ACC112 (cell line): ENCODE data around the gene PARP8.
"Not testable (repeated sequence)": the region's sequence is repeated elsewhere in the genome, so short reads cannot be mapped to it uniquely, and the experiment has no call there.

Source experiments
- H2AFZ ChIP-seq: fragments of 200-600 bp; sonication (generic); one replicate; pipeline ENCODE4 v1.6.0; 2017; ENCODE audit warnings: antibody characterized with exemption, low read length; ENCODE audit not compliant: unreplicated experiment
- H3K27ac ChIP-seq: fragments of 200-600 bp; sonication (generic); 2 replicates; pipeline ENCODE4 v1.5.1; 2014; ENCODE audit warnings: low read depth, mild to moderate bottlenecking, antibody characterized with exemption, low read length, moderate library complexity
- H3K27me3 ChIP-seq: fragments of 200-600 bp; sonication (generic); 2 replicates; pipeline ENCODE4 v1.6.1; 2014; ENCODE audit warnings: mild to moderate bottlenecking, antibody characterized with exemption, low read length, moderate library complexity, mixed read lengths; ENCODE audit not compliant: insufficient read depth
- H3K36me3 ChIP-seq: fragments of 200-600 bp; sonication (generic); 2 replicates; pipeline ENCODE4 v1.6.1; 2016; ENCODE audit warnings: mild to moderate bottlenecking, antibody characterized with exemption, low read length, moderate library complexity, mixed read lengths; ENCODE audit not compliant: insufficient read depth
- H3K4me1 ChIP-seq: fragments of 200-600 bp; sonication (generic); one replicate; pipeline ENCODE4 v1.6.1; 2016; ENCODE audit warnings: low read length, mixed read lengths; ENCODE audit not compliant: insufficient read depth, unreplicated experiment, control insufficient read depth
- H3K4me3 ChIP-seq: fragments of 200-600 bp; sonication (generic); 2 replicates; pipeline ENCODE4 v1.5.1; 2014; ENCODE audit warnings: mild to moderate bottlenecking, low read depth, low read length
- H3K79me2 ChIP-seq: fragments of 200-600 bp; sonication (generic); one replicate; pipeline ENCODE4 v1.6.0; 2016; ENCODE audit warnings: low read length; ENCODE audit not compliant: control insufficient read depth, unreplicated experiment, insufficient read depth

The PARP8 gene

DNA sequence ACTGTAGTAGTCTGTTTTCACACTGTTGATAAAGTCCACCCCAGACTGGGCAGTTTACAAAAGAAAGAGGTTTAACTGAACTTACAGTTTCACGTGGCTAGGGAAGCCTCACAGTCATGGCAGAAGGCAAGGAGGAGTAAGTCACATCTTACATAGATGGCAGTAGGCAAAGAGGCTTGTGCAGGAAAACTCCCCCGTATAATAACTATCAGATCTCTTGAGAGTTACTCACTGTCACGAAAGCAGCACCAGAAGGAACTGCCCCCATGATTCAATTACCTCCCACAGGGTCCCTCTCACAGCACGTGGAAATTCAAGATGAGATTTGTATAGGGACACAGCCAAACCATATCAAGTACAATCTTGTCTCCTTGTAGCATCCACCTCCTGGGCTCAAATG is 21.1 kb downstream of the PARP8 start:
- Histone ChIP-seq H3K36me3 (no peaks in the 10 kb centered on the region), H3K27ac (no peak overlapping the region), H3K4me1 (no peaks in the 10 kb centered on the region), H2AFZ (no peak overlapping the region), H3K27me3 (no peaks in the 10 kb centered on the region), H3K79me2 (peaks cover 4% of the 10 kb centered on the region), H3K4me3 (no peak overlapping the region)

DNA sequence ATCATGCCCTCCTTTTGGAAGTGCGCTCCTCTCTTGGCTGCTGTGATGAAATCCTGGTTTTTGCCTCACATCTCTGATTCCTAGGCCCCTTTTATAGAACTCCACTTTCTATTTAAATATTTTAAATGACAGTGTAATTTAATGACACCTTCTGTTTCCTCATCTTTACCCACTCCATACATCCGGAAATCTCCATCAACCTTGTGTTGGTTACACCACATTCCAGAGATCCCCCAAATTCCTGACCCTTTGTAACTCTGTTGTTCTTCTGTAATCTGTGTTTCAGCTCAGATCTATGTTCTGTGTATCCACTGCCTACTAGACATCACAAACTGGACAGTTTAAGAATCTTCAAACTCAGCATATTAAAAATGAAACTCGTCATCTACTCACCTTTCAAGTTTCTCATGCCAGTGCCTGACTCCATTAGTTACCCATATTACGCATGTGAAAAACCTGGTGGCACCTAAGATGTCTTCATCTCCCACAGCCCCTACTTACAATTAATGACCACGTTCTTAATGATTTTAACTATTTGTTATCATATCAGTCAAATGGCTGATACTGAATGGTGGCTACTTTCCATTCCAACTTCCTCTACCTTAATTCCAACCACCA is 25.1 kb downstream of the PARP8 start:
- Histone ChIP-seq H2AFZ (no peak overlapping the region), H3K27me3 (no peaks in the 10 kb centered on the region), H3K4me3 (no peak overlapping the region), H3K36me3 (no peaks in the 10 kb centered on the region), H3K4me1 (no peaks in the 10 kb centered on the region), H3K79me2 (peaks cover 3% of the 10 kb centered on the region), H3K27ac (no peak overlapping the region)

DNA sequence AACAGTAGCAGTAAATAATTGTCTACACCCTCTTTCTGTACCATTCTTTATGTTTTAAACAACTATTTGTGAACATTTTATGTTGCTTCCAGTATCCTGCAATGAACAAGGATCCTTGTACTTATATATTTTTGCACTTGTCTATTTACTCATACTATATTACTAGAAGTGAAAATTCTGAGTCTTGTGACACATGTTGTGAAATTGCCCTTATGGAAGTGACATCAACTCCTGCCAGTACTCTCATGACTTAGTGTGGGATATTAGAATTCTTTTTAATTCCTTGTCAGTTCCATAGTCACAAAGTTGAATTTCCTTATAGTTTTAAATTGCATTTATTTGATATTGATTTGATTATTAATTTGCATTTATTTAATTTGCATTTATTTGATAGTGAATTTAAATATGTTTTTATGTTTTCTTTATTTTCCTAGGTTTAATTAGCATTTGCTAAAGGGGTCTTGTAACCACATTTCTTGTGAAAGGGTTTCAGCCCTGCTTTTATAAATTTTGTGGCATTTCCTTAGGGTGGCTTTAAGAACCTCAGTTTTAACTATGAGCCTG is 27.7 kb downstream of the PARP8 start:
- H2AFZ ChIP-seq = no peak overlapping the region
- H3K4me1 ChIP-seq = no peaks in the 10 kb centered on the region
- H3K27me3 ChIP-seq = no peaks in the 10 kb centered on the region
- no peak overlapping the region for H3K4me3 ChIP-seq
- H3K79me2 ChIP-seq = peaks cover 3% of the 10 kb centered on the region
- H3K36me3 ChIP-seq = no peaks in the 10 kb centered on the region
- H3K27ac ChIP-seq = no peak overlapping the region

DNA sequence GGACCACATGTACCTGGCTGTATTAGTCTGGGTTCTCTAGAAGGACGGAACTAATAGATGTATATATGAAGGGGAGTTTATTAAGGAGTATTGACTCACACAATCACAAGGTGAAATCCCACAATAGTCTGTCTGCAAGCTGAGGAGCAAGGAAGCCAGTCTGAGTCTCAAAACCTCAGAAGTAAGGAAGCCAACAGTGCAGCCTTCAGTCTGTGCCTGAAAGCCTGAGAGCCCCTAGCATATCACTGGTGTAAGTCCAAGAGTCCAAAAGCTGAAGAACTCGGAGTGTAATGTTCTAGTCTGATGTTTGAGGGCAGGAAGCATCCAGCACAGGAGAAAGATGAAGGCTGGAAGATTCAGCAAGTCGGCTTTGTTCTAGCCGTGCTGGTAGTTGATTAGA is 28.2 kb downstream of the PARP8 start:
- not testable (repeated sequence) for H2AFZ ChIP-seq, H3K36me3 ChIP-seq, H3K27me3 ChIP-seq, H3K27ac ChIP-seq, H3K4me1 ChIP-seq, H3K79me2 ChIP-seq, H3K4me3 ChIP-seq

DNA sequence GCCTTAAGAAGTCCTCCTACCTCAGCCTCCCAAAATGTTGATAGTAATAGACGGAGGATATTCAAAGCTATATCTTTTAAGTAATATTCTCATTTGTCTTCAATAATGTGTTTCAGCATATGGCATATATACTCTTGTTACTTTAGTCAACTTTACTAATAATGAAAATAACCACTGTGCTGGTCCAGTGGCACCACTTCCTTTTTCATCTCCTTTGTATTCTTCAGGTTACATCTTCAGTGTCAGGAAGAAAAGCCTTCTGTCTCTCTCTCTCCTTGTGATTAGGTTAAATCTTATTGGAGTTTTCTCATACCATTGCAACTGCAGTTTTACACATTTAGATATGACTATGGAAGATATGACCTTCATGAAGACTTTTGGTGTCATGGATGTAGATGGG is 31.3 kb downstream of the PARP8 start:
- no peak overlapping the region for H2AFZ ChIP-seq
- no peak overlapping the region for H3K27ac ChIP-seq
- no peak overlapping the region for H3K4me3 ChIP-seq
- peaks cover 3% of the 10 kb centered on the region for H3K79me2 ChIP-seq
- H3K27me3 ChIP-seq = no peaks in the 10 kb centered on the region
- no peaks in the 10 kb centered on the region for H3K4me1 ChIP-seq
- H3K36me3 ChIP-seq = no peaks in the 10 kb centered on the region

DNA sequence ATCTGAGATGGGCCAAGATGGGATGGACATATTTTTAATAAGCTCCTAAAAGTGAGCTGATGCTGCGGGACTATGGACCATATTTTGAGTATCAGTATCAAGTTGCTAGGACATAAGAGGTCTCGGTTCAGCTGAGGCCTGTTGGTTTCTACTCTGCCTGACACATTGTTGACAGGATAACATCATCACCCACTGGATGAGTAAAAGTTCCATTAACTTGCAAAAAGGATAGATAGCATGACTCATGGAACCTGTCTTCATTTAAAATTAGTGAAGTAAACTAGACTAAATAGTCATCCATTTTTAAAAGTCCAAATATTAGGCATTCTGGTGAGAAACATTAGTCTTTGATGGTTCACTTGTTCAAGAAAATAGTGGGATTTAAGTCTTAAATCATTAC is 33.3 kb downstream of the PARP8 start:
- no peaks in the 10 kb centered on the region for H3K4me1 ChIP-seq
- H3K36me3 ChIP-seq = no peaks in the 10 kb centered on the region
- no peak overlapping the region for H3K27ac ChIP-seq
- peaks cover 10% of the 10 kb centered on the region for H3K79me2 ChIP-seq
- H3K27me3 ChIP-seq = no peaks in the 10 kb centered on the region
- no peak overlapping the region for H2AFZ ChIP-seq
- H3K4me3 ChIP-seq = no peak overlapping the region

DNA sequence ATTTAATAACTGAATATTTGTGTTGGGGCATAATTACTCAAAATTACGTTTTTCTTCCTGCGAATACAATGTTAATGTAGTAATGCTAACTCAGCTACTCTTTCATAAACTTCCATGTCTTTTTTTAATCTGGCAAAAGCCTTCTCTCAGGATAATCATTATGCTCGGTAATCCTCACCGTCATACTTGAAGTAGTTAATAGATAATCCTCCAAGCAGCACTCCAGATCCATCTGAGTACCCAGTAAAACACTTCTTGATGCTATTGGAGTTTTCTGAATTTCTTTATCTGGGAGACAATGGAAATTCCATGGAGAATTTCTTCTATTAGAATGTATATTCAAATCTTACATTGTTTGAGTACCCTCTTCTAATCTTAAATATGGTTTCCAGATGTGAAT is 34.3 kb downstream of the PARP8 start:
- Histone ChIP-seq H3K4me3 (no peak overlapping the region), H3K36me3 (no peaks in the 10 kb centered on the region), H3K4me1 (no peaks in the 10 kb centered on the region), H2AFZ (no peak overlapping the region), H3K79me2 (peaks cover 10% of the 10 kb centered on the region), H3K27ac (no peak overlapping the region), H3K27me3 (no peaks in the 10 kb centered on the region)

DNA sequence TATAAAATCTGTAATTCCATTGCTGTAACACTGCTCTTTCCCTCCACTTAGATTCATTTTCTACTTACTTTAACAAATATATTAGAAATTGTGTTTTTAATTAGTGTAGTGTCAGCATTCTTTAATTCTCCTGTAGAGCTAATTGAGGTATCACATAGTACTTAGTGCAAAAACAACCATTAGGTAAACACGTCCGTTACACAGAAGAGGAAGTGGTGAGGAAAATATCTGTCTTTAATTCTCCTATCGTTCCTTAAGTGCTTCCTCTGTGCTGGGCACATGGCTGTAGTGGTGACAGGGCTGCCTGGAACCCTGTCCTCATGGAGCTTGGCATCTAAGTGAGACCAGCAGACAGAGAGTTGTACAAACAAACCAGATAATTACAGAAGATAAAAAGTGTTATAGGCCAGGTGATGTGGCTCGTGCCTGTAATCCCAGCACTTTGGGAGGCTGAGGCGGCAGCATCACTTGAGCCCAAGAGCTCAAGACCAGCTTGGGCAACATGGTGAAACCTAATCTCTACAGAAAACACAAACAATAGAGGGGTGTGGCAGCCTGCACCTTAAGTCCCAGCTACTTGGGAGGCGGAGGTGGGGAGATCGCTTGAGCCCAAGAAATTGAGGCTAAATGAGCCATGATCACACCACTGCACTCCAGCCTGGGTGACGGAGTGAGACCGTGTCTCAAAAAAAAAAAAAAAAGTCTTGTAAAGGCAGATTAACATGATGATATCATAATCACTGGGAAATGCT is 36.4 kb downstream of the PARP8 start:
- Histone ChIP-seq H3K36me3 (no peaks in the 10 kb centered on the region), H3K79me2 (peaks cover 7% of the 10 kb centered on the region), H3K4me1 (no peaks in the 10 kb centered on the region), H3K27me3 (no peaks in the 10 kb centered on the region), H3K4me3 (no peak overlapping the region), H3K27ac (no peak overlapping the region), H2AFZ (no peak overlapping the region)

DNA sequence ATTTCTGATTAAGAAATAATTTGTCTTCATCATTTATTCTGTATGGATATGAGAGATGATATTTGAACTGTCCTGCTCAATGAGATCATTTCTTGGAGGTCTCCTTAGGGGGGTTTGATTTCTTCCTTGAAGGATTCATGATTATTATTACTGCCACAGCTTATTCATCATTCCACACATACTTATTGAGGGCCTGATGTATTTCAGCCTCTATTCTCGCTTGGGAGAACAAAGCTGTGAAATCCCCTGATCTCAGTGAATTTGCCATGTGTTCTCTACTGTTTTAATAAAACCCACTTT is 36.9 kb downstream of the PARP8 start:
- H3K27me3 ChIP-seq = no peaks in the 10 kb centered on the region
- no peaks in the 10 kb centered on the region for H3K36me3 ChIP-seq

DNA sequence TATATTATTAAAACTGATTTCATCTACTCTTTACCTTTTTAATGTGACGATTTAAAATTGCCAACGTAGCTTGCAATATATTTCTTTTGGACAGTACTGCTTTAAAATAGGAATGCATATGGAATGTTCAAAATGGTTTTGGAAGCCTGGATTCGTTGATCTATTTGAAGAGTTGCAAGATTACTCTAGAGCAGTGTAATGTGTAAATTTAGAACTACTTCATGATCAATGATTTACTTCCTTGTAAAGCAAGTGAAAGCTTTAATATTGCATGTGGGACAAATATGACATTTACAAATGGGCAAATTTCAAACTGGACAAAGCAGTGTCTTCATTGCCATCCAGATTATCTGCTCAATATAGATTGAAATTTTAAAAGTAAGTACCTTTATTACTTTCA is 38.3 kb downstream of the PARP8 start:
- Histone ChIP-seq H3K36me3 (no peaks in the 10 kb centered on the region), H3K4me3 (no peak overlapping the region), H3K4me1 (peaks cover 5% of the 10 kb centered on the region), H3K27ac (no peak overlapping the region), H3K27me3 (no peaks in the 10 kb centered on the region), H2AFZ (no peak overlapping the region), H3K79me2 (peaks cover 7% of the 10 kb centered on the region)

More for the DNA sequence above, 36.9 kb downstream of the PARP8 start:
- no peak overlapping the region for H3K4me3 ChIP-seq
- no peak overlapping the region for H3K27ac ChIP-seq
- peaks cover 7% of the 10 kb centered on the region for H3K79me2 ChIP-seq
- no peaks in the 10 kb centered on the region for H3K4me1 ChIP-seq
- no peak overlapping the region for H2AFZ ChIP-seq

DNA sequence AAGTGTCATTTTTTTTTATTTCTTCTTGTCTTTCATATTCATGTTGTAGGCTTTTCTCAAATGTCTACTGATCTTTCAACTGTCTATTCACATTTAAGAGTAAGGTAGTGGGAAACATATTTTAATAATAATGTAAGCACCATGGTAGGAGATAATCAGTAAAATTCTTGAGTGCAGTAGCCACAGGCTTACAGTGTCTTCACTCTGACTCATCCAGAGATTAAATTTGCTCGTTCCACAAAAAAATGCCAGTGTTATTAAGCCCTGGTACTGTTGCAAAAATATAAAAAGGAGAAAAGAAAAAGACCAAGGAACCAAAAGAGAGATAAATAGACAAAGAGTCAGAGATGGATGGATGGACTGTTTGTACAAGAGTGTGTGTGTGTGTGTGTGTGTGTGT is 43.0 kb downstream of the PARP8 start:
- Histone ChIP-seq H2AFZ (no peak overlapping the region), H3K4me3 (no peak overlapping the region), H3K27me3 (no peaks in the 10 kb centered on the region), H3K36me3 (no peaks in the 10 kb centered on the region), H3K27ac (no peak overlapping the region), H3K4me1 (peaks cover 13% of the 10 kb centered on the region), H3K79me2 (peaks cover 21% of the 10 kb centered on the region)
